GM12874 (cell line): ENCODE measurements around the gene TBC1D17.

ENCODE experiments used
- TF ChIP-seq, protein P1 (sequence below): IDR thresholded peaks from 2 replicates; pipeline ENCODE4 v1.5.1; 2011; ENCODE audit warnings: low read depth, mild to moderate bottlenecking, control low read depth, low read length, moderate library complexity; ENCODE audit not compliant: insufficient read depth

The TBC1D17 gene

DNA sequence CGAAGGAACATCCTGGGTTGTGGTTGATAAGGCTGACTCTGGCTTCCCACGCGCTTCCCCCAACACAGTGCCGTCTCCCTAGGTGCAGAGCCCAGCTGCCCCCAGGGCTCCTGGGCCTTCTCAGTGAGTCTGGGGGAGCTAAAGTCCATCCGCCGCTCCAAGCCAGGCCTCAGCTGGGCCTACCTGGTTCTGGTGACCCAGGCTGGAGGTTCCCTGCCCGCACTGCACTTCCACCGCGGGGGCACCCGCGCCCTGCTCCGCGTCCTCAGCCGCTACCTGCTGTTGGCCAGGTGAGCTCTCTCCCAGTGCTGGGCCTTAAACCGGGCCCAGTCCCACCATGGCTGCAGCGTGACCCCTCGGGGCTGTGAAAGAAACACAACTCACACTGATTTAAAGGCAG is 3.7 kb downstream of the TBC1D17 start:
- TF ChIP-seq, protein P1, sequence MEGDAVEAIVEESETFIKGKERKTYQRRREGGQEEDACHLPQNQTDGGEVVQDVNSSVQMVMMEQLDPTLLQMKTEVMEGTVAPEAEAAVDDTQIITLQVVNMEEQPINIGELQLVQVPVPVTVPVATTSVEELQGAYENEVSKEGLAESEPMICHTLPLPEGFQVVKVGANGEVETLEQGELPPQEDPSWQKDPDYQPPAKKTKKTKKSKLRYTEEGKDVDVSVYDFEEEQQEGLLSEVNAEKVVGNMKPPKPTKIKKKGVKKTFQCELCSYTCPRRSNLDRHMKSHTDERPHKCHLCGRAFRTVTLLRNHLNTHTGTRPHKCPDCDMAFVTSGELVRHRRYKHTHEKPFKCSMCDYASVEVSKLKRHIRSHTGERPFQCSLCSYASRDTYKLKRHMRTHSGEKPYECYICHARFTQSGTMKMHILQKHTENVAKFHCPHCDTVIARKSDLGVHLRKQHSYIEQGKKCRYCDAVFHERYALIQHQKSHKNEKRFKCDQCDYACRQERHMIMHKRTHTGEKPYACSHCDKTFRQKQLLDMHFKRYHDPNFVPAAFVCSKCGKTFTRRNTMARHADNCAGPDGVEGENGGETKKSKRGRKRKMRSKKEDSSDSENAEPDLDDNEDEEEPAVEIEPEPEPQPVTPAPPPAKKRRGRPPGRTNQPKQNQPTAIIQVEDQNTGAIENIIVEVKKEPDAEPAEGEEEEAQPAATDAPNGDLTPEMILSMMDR = no peak

DNA sequence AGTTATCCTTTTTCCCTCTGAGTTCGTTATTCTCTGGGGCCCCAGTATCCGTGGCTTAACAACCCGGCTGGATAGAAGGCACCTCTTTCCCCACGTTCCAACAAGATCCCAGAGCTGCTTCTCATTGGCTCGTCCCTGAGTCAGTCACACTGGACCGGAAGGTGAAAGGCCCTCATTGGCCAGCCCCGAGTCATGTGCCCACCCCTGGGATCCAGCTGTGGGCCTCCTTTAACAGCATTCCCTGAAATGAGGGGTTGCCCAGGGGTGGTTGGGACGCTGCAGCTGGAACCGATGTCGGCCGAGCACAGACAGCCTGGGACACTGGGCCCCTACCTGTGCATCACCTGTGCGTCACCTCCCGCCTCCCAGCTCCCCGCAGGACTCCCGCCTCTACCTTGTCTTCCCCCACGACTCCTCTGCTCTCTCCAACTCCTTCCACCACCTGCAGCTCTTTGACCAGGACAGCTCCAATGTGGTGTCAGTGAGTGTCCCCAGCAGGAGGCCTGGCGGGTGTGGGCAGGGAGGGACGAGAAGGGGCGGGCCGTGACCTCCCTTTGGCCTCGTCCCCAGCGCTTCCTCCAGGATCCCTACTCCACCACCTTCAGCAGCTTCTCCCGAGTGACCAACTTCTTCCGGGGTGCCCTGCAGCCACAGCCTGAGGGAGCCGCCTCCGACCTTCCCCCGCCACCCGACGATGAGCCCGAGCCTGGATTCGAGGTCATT is 4.3 kb downstream of the TBC1D17 start:
- TF ChIP-seq, protein P1 = no peak

DNA sequence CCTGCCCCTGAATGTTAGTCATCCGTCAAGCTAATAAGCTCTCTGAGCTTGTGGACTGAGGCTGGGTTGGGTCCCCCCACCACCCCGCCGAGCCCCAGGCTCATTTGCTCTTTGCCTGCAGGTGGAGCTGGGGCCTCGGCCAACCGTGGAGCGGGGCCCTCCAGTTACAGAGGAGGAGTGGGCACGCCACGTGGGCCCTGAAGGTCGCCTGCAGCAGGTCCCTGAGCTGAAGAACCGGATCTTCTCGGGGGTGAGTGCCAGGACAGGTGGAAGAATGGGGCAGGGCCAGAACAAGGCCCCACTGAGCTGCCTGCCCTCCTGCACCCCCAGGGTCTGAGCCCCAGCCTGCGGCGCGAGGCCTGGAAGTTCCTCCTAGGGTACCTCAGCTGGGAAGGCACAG is 5.1 kb downstream of the TBC1D17 start:
- TF ChIP-seq, protein P1 = no peak

DNA sequence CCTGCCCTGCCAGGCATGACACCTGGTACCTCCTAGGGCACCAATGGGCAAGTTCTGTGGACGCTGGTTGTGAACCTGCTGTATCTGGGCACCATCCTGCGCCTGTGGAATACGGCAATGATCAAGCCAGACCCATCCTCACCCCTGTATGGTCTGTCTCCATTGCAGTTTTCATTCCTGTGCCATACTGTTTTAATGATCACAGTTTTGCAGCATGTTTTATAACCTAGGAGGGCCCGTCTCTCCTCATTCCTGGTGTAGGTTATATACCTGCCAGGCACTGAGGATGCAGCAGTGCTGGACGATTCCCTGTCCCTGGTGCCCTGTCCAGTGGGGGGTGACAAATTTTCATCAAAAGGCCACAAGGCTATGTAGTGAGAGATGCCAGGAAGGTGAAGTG is 5.6 kb downstream of the TBC1D17 start:
- TF ChIP-seq, protein P1 = no peak

DNA sequence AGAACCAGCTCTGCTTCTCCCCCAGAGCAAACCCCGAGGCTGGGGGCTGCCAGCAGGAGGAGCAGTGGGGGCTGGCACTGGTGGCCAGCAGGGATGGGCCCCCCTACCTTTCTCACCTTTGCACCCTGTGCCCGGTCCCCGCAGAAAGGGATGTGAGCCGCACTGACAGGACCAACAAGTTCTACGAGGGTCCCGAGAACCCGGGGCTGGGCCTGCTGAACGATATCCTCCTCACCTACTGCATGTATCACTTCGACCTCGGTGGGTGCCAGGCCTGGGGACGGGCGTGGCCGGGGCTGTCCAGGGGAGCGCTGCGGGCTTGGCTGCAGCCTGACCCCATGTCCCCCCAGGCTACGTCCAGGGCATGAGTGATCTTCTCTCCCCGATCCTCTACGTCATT is 6.6 kb downstream of the TBC1D17 start:
- TF ChIP-seq, protein P1 = no peak

DNA sequence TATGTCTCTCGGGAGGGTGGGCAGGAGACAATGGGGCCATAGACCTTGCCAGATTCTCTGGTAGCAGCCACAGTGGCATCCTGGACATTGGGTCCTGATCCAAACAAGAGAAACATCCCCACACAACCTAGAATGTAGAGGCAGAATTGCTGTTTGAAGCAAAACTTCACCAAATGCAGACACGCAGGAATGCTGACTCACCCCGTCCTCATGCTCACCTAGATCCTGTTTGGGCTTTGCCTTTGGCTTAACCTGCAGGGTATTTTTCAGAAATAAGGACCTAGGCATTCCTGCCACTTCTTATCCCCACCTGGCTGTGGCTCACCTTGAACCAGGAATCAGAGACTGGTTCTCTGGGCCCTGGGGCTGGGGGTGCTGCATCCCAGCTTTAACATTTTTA is 7.3 kb downstream of the TBC1D17 start:
- TF ChIP-seq, protein P1 = no peak

DNA sequence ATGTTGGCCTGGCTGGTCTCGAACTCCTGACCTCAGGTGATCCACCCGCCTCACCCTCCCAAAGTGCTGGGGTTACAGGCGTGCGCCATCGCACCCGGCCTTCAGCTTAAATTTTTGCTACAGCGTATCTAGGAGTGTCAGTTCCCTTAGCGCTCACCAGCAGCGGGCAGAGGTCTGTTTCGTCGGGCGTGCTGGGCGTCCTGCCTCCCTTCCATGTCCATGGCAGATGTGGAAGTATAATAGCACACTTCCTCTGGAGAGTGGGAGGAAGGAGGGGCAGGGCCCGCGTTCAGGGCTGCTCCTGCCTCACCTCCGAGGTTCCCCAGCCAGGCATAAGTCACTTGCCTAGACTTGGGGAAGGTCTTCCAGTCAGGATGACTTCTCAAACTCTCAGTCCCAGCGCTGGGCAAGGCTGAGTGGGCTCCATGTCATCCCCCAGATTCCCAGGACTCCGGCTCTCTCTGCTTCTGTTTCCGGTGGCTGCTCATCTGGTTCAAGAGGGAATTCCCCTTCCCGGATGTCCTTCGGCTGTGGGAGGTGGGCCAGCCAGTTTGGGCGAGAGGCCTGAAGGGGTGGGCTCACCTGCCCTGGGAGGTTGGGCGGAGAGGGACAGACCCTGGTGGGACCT is 9.6 kb downstream of the TBC1D17 start:
- TF ChIP-seq, protein P1 = no peak
